Liver (tissue), 9 donors: ENCODE results near the gene CST4. TPM values are rescaled to one million over a fixed set of nuclear protein-coding genes. Genes with fewer than 3 reads are reported as not detected.

Experiments
- DNase-seq: peaks from one replicate; pipeline ENCODE4 v3.0.0-alpha.2; 2017; ENCODE audit warnings: low spot score
- H3K27ac ChIP-seq, 2 donors: one replicate each; pipeline ENCODE4 v1.7.0; 2013; ENCODE audit warnings: inconsistent platforms in 2 of 2, low read length in 2 of 2, control low read depth in 1 of 2, low read depth in 1 of 2, mild to moderate bottlenecking in 1 of 2
- H3K27me3 ChIP-seq, 4 donors: one replicate each; pipeline versions ENCODE4 v1.6.1 to v1.7.0; 2013; ENCODE audit warnings: low read length in 3 of 4, inconsistent platforms in 1 of 4, mild to moderate bottlenecking in 1 of 4, moderate library complexity in 1 of 4; ENCODE audit not compliant: control insufficient read depth in 4 of 4, insufficient read depth in 4 of 4
- H3K36me3 ChIP-seq, 4 donors: one replicate each; pipeline versions ENCODE4 v1.6.1 to v1.7.0; 2013; ENCODE audit warnings: low read length in 3 of 4, mild to moderate bottlenecking in 3 of 4, low read depth in 1 of 4, moderate library complexity in 1 of 4; ENCODE audit not compliant: control insufficient read depth in 4 of 4, insufficient read depth in 3 of 4
- H3K4me1 ChIP-seq, 4 donors: one replicate each; pipeline versions ENCODE4 v1.6.1 to v1.7.0; 2013; ENCODE audit warnings: low read length in 3 of 4, mild to moderate bottlenecking in 3 of 4, moderate library complexity in 1 of 4; ENCODE audit not compliant: control insufficient read depth in 4 of 4, insufficient read depth in 4 of 4
- H3K4me3 ChIP-seq, 3 donors: one replicate each; pipeline versions ENCODE4 v1.6.1 to v1.7.0; 2013; ENCODE audit warnings: low read length in 3 of 3, control low read depth in 1 of 3, low read depth in 1 of 3, mild to moderate bottlenecking in 1 of 3
- H3K9ac ChIP-seq, 2 donors: one replicate each; pipeline ENCODE4 v1.7.0; 2013; ENCODE audit warnings: low read length in 2 of 2, mild to moderate bottlenecking in 2 of 2, moderate library complexity in 2 of 2, control low read depth in 1 of 2, low read depth in 1 of 2
- H3K9me3 ChIP-seq, 4 donors: one replicate each; pipeline versions ENCODE4 v1.6.1 to v1.7.0; 2013; ENCODE audit warnings: low read length in 3 of 4; ENCODE audit not compliant: control insufficient read depth in 4 of 4
- EGR1 ChIP-seq, 2 donors: IDR thresholded peaks; 2 replicates each; pipeline ENCODE4 v1.6.1; 2016 to 2018; ENCODE audit warnings: antibody characterized with exemption in 2 of 2, low read depth in 2 of 2
- FOXA1 ChIP-seq: IDR thresholded peaks from 2 replicates; pipeline ENCODE4 v1.6.1; 2016; ENCODE audit warnings: antibody characterized with exemption
- FOXA2 ChIP-seq: IDR thresholded peaks from 2 replicates; pipeline ENCODE4 v1.6.1; 2016; ENCODE audit warnings: antibody characterized with exemption
- GABPA ChIP-seq, 2 donors: IDR thresholded peaks in 1 of 2; conservative IDR thresholded peaks in 1 of 2; 2 replicates each; pipeline ENCODE4 v1.6.1; 2016; ENCODE audit warnings: antibody characterized with exemption in 2 of 2, mild to moderate bottlenecking in 1 of 2, moderate library complexity in 1 of 2
- HNF4A ChIP-seq, 2 donors: conservative IDR thresholded peaks; 2 replicates each; pipeline ENCODE4 v1.6.1; 2016; ENCODE audit warnings: antibody characterized with exemption in 2 of 2, mild to moderate bottlenecking in 2 of 2
- JUND ChIP-seq, 2 donors: IDR thresholded peaks; 2 replicates each; pipeline ENCODE4 v1.6.1; 2016; ENCODE audit warnings: antibody characterized with exemption in 2 of 2
- SP1 ChIP-seq: IDR thresholded peaks from 2 replicates; pipeline ENCODE4 v1.6.1; 2018; ENCODE audit warnings: antibody characterized with exemption, mild to moderate bottlenecking
- TAF1 ChIP-seq: conservative IDR thresholded peaks from 2 replicates; pipeline ENCODE4 v1.6.1; 2016; ENCODE audit warnings: antibody characterized with exemption, mild to moderate bottlenecking
- YY1 ChIP-seq: IDR thresholded peaks from 2 replicates; pipeline ENCODE4 v1.6.1; 2016; ENCODE audit warnings: antibody characterized with exemption, mild to moderate bottlenecking
- WGBS: extraction: QIAGEN DNeasy Blood & Tissue Kit; methylation state at CpG from one replicate; pipeline ENCODE4 v1.1.7; 2013; 5-methylcytosine and 5-hydroxymethylcytosine counted together
- polyA plus RNA-seq, 2 donors: library from polyadenylated mRNA; stranded (reverse) in 1 of 2; unstranded in 1 of 2; fragments of 200-250 nt in 1 of 2; fragments of >200 nt in 1 of 2; fragmentation: Nextera tagmentation in 1 of 2; extraction: Ambion mirVana in 1 of 2; gene quantifications; one replicate each; pipeline versions ENCODE4 v1.2.1 to v1.2.3, GENCODE V29; 2013 to 2015
- total RNA-seq, 2 donors: library from RNA; depleted of rRNA; stranded (reverse); fragments of >200 nt; gene quantifications; one replicate each; pipeline ENCODE4 v1.2.3, GENCODE V29; 2014
- TF ChIP-seq, protein P1 (sequence below): IDR thresholded peaks from 2 replicates; pipeline ENCODE4 v1.6.1; 2016; ENCODE audit warnings: antibody characterized with exemption, mild to moderate bottlenecking
- TF ChIP-seq, protein P2 (sequence below): fragments of 150-350 bp; IDR thresholded peaks from 2 replicates; pipeline ENCODE4 v1.5.1; 2017; ENCODE audit warnings: improper control_type of control experiment, low read depth, low read length; ENCODE audit not compliant: missing input control
- TF ChIP-seq, protein P3 (sequence below): IDR thresholded peaks from 2 replicates; pipeline ENCODE4 v1.6.1; 2016; ENCODE audit warnings: antibody characterized with exemption
- donor health status: healthy.
- donor health status: healthy.
- donor health status: healthy.
- donor health status: healthy.
- donor health status: healthy.

CST4 gene
- total and polyA plus RNA-seq, 4 donors, result not detected

DNA sequence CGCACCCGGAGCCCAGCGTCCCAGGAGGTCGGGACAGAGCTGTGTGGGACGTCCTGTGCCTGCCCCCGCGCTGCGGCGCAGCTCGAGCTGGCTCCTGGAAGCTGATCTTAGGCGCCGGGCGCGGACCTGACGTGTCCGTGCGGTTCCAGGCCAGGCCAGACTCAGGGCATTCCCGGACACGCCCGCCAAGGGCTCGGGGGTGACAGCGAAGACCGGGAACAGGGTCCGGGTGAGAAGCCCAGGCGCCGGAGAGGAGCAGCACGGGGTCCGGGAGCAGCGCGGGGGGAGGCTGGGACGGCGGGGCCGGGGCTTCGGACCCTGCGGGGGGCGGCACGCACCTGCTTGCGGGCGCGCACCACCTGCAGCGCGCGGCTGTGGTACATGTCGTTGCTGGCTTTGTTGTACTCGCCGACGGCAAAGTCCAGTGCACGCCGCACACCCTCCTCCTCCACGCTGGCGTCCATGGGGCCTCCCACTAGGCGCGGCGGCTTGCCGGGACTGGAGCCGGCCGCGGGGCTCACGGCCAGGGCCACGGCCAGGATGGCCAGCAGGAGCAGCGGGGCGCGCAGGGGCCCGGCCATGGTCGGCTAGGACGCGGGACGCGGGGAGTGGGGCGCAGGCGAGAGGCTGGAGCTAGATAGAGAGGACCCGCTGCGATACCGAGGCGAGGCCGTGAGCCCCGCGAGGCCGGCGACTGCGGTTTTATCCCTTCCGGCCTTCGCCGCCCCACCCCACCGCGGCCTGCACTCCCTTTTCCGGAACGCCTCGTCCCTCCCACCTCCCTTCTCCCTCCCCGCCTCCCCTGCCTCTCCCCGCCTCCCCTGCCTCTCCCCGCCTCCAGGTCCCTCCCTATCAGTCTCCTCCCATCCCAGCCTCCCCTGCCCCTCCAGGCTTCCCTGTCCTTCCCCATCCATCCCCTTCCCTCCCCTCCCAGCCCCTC lies 51.3 kb downstream of the CST4 start, which contains the start of gene CST3:
CST3 (minus strand) TSS at position 674 of the 940 bp plus-strand sequence; CDS start at position 581, 93 bp downstream.
- under 1% methylated on average over 92 of the region's 92 CpGs for WGBS
- peak; percentile 78 for DNase-seq
- Histone ChIP-seq H3K27me3 (no peaks in the 10 kb centered on the region), H3K36me3 (peaks cover 3 to 14% (median 6%) of the 10 kb centered on the region in 4 donors), H3K4me3 (peak within 1 kb of the TSS; percentile 81 to 82 (median 81)), H3K4me1 (peaks cover 13 to 32% (median 21%) of the 10 kb centered on the region in 4 donors), H3K9me3 (no peaks in the 10 kb centered on the region), H3K9ac (peak within 1 kb of the TSS; percentile 56 to 57), H3K27ac (peak within 1 kb of the TSS; percentile 89 to 92)
- TF ChIP-seq, protein P1, sequence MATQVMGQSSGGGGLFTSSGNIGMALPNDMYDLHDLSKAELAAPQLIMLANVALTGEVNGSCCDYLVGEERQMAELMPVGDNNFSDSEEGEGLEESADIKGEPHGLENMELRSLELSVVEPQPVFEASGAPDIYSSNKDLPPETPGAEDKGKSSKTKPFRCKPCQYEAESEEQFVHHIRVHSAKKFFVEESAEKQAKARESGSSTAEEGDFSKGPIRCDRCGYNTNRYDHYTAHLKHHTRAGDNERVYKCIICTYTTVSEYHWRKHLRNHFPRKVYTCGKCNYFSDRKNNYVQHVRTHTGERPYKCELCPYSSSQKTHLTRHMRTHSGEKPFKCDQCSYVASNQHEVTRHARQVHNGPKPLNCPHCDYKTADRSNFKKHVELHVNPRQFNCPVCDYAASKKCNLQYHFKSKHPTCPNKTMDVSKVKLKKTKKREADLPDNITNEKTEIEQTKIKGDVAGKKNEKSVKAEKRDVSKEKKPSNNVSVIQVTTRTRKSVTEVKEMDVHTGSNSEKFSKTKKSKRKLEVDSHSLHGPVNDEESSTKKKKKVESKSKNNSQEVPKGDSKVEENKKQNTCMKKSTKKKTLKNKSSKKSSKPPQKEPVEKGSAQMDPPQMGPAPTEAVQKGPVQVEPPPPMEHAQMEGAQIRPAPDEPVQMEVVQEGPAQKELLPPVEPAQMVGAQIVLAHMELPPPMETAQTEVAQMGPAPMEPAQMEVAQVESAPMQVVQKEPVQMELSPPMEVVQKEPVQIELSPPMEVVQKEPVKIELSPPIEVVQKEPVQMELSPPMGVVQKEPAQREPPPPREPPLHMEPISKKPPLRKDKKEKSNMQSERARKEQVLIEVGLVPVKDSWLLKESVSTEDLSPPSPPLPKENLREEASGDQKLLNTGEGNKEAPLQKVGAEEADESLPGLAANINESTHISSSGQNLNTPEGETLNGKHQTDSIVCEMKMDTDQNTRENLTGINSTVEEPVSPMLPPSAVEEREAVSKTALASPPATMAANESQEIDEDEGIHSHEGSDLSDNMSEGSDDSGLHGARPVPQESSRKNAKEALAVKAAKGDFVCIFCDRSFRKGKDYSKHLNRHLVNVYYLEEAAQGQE, result peak; percentile 58
- TF ChIP-seq EGR1 (IDR thresholded peaks at IDR 0.05; ENCODE audit: low read depth in 2 of 2), result no peak
- no peak for TF ChIP-seq FOXA1
- TF ChIP-seq SP1, result peak; percentile 33
- TF ChIP-seq, protein P2, sequence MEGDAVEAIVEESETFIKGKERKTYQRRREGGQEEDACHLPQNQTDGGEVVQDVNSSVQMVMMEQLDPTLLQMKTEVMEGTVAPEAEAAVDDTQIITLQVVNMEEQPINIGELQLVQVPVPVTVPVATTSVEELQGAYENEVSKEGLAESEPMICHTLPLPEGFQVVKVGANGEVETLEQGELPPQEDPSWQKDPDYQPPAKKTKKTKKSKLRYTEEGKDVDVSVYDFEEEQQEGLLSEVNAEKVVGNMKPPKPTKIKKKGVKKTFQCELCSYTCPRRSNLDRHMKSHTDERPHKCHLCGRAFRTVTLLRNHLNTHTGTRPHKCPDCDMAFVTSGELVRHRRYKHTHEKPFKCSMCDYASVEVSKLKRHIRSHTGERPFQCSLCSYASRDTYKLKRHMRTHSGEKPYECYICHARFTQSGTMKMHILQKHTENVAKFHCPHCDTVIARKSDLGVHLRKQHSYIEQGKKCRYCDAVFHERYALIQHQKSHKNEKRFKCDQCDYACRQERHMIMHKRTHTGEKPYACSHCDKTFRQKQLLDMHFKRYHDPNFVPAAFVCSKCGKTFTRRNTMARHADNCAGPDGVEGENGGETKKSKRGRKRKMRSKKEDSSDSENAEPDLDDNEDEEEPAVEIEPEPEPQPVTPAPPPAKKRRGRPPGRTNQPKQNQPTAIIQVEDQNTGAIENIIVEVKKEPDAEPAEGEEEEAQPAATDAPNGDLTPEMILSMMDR, result no peak
- no peak for TF ChIP-seq FOXA2
- TF ChIP-seq JUND (IDR thresholded peaks at IDR 0.05), result no peak
- peak in 1 of 2 donors; percentile 4 for TF ChIP-seq HNF4A (conservative IDR thresholded peaks at IDR 0.05)
- peak; percentile 47 for TF ChIP-seq TAF1
- peak in 1 of 2 donors; percentile 22 for TF ChIP-seq GABPA (IDR thresholded peaks at IDR 0.05 in 1 of 2, conservative IDR thresholded peaks at IDR 0.05 in 1 of 2)

DNA sequence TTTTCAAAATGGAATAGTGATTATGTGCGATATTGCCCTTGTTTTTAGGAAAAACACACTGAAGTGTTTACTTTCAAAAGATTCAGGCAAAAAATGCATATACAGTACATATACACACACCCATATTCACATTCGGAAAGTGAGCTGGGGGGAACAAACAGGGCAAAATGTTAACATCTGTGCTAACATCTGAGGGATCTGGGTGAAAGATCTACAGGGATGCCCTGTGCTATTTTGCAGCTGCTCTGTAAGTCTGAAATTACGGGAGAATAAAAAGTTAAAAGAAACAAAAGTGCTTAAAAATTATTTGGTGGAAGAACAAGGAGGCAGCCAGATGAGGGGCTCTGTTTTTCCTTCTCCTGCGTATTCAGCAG lies 51.9 kb downstream of the CST4 start:
- Histone ChIP-seq H3K4me1 (peaks cover 13 to 32% (median 21%) of the 10 kb centered on the region in 4 donors), H3K4me3 (peak overlapping the region; percentile 81 to 82 (median 81)), H3K36me3 (peaks cover 3 to 20% (median 10%) of the 10 kb centered on the region in 4 donors), H3K27ac (peak overlapping the region; percentile 89 to 92), H3K9ac (peak overlapping the region; percentile 56 to 57), H3K9me3 (no peaks in the 10 kb centered on the region), H3K27me3 (no peaks in the 10 kb centered on the region)
- WGBS, result 19% methylated on average over 4 of the region's 4 CpGs
- DNase-seq, result no peak
- TF ChIP-seq JUND (IDR thresholded peaks at IDR 0.05) (no peak), YY1 (peak; percentile 20)
- TF ChIP-seq, protein P3, sequence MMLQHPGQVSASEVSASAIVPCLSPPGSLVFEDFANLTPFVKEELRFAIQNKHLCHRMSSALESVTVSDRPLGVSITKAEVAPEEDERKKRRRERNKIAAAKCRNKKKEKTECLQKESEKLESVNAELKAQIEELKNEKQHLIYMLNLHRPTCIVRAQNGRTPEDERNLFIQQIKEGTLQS, result no peak
